NCI-H2196 (cell line): ENCODE data around the gene DGUOK.
A peak's percentile ranks its signal among the peaks of the same experiment; 100 is the strongest.
"Not testable (repeated sequence)": the region's sequence is repeated elsewhere in the genome, so short reads cannot be mapped to it uniquely, and the experiment has no call there.

Source experiments
- DNase-seq: peaks from one replicate; lab custom pipeline; 2025; ENCODE audit not compliant: unreplicated experiment; lab: John Stamatoyannopoulos, UW

The DGUOK gene

GRCh38 chr2:73899801-73900336 is 26.8 kb upstream of the DGUOK start:
- DNase-seq, result no peak

GRCh38 chr2:73901143-73901542 is 25.5 kb upstream of the DGUOK start:
- DNase-seq, result no peak

- DNase-seq, result no peak
Observed at GRCh38 chr2:73902284-73902683, 24.4 kb upstream of the DGUOK start.

GRCh38 chr2:73903313-73903712 is 23.4 kb upstream of the DGUOK start:
- DNase-seq, result no peak

GRCh38 chr2:73903949-73904613 is 22.6 kb upstream of the DGUOK start:
- DNase-seq, result not testable (repeated sequence)

- DNase-seq, result no peak
Observed at GRCh38 chr2:73904952-73905351, 21.7 kb upstream of the DGUOK start.

GRCh38 chr2:73906847-73907505 is 19.7 kb upstream of the DGUOK start:
- DNase-seq, result no peak

GRCh38 chr2:73907840-73908452 is 18.7 kb upstream of the DGUOK start:
- peak; percentile 56 for DNase-seq

GRCh38 chr2:73908689-73909652 is 17.7 kb upstream of the DGUOK start:
- DNase-seq, result no peak

GRCh38 chr2:73910873-73911547 is 15.7 kb upstream of the DGUOK start:
- no peak for DNase-seq

- no peak for DNase-seq
Observed at GRCh38 chr2:73911548-73912208, 15.0 kb upstream of the DGUOK start.

- no peak for DNase-seq
Observed at GRCh38 chr2:73913414-73914054, 13.1 kb upstream of the DGUOK start.

GRCh38 chr2:73914667-73915066 is 12.0 kb upstream of the DGUOK start:
- DNase-seq, result no peak

GRCh38 chr2:73915437-73915993 is 11.2 kb upstream of the DGUOK start:
- no peak for DNase-seq

- DNase-seq, result no peak
Observed at GRCh38 chr2:73916666-73917065, 10.0 kb upstream of the DGUOK start.

- no peak for DNase-seq
Observed at GRCh38 chr2:73917296-73917695, 9.4 kb upstream of the DGUOK start.

- no peak for DNase-seq
Observed at GRCh38 chr2:73917696-73918207, 8.9 kb upstream of the DGUOK start.

GRCh38 chr2:73918856-73919255 is 7.8 kb upstream of the DGUOK start:
- DNase-seq, result no peak
